Sigmoid colon (tissue), 4 donors: Measurements from ENCODE around the gene CAB39L.

Source experiments
- EP300 ChIP-seq, 4 donors: sonication (generic); formaldehyde crosslinking; IDR thresholded peaks; one replicate each; pipeline ENCODE4 v1.6.1; 2017; ENCODE audit warnings: antibody characterized with exemption in 4 of 4
- POLR2A ChIP-seq, 2 donors: fragments of 450-650 bp; IDR thresholded peaks; one replicate each; pipeline ENCODE4 v1.6.1; 2016; ENCODE audit warnings: antibody characterized with exemption in 2 of 2, mild to moderate bottlenecking in 2 of 2, moderate library complexity in 2 of 2
- TF ChIP-seq, protein P1 (sequence below), 4 experiments: fragments of 450-650 bp in 3 of 4; fragments of 200-600 bp in 1 of 4; IDR thresholded peaks; one replicate each; pipeline ENCODE4 v1.5.1; 2016 to 2019; ENCODE audit warnings: antibody characterized with exemption in 4 of 4, mild to moderate bottlenecking in 3 of 4, moderate library complexity in 2 of 4

DNA sequence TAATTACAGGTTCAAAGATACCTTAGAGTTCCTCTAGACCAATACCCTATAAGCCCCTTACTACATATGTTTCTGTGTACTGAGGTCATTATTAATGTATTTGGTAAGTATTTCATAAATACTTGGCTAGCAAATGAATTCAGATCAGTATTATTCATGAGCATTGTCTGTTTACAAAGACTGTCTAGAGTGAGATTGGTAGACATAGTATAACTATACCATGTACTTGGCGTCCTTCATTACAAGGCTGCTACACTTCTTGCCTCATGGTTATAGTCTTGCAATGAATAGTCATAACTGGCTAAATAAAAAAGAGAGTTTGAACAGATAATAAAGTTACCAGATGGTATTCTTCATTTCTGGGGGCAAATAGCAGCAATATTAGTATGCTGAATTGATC, 12.3 kb upstream of the CAB39L start:
- TF ChIP-seq, protein P1, sequence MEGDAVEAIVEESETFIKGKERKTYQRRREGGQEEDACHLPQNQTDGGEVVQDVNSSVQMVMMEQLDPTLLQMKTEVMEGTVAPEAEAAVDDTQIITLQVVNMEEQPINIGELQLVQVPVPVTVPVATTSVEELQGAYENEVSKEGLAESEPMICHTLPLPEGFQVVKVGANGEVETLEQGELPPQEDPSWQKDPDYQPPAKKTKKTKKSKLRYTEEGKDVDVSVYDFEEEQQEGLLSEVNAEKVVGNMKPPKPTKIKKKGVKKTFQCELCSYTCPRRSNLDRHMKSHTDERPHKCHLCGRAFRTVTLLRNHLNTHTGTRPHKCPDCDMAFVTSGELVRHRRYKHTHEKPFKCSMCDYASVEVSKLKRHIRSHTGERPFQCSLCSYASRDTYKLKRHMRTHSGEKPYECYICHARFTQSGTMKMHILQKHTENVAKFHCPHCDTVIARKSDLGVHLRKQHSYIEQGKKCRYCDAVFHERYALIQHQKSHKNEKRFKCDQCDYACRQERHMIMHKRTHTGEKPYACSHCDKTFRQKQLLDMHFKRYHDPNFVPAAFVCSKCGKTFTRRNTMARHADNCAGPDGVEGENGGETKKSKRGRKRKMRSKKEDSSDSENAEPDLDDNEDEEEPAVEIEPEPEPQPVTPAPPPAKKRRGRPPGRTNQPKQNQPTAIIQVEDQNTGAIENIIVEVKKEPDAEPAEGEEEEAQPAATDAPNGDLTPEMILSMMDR (IDR thresholded peaks at IDR 0.05): no peak
- TF ChIP-seq POLR2A (IDR thresholded peaks at IDR 0.05) (no peak), EP300 (IDR thresholded peaks at IDR 0.05) (no peak)
